K562 (cell line): ENCODE results near the gene IRF5. TPM values are rescaled to one million over a fixed set of nuclear protein-coding genes. Genes with fewer than 3 reads are reported as not detected.

ENCODE experiments used
- ATAC-seq: fragments of 200-7000 bp; cut with Tn5 transposase; 3 replicates; pipeline ENCODE4 v1.9.1; 2020; ENCODE audit warnings: moderate library complexity
- BruUV-seq: library from RNA; stranded (reverse); fragments of 400-500 nt; replicated peaks from 2 replicates; lab custom pipeline; 2021; lab: Mats Ljungman, UMichigan
- CTCF ChIA-PET: fragments of 300-600 bp; formaldehyde crosslinking; extraction: SDS; loops from one replicate; lab custom pipeline; 2021; ENCODE audit warnings: low intra/inter-chr PET ratio; lab: Yijun Ruan, JAX
- POLR2A ChIA-PET: fragments of 300-600, 350-650 bp; sonication (Branson Sonifier 250); formaldehyde crosslinking; extraction: SDS; loops from one replicate; lab custom pipeline; 2021; ENCODE audit warnings: antibody characterized with exemption, inconsistent platforms; lab: Yijun Ruan, JAX
- DNase-seq, 4 experiments: peaks; one replicate each; pipeline versions ENCODE4 v3.0.0 to v3.0.0-alpha.2; 2011 to 2018; ENCODE audit warnings: low spot score in 3 of 4, mixed read lengths in 3 of 4; ENCODE audit errors: extremely low read depth in 1 of 4
- FAIRE-seq: peaks from 2 replicates; lab custom pipeline; 2011; peaks lifted over from hg19 to GRCh38; lab: Jason Lieb, UNC
- H2AFZ ChIP-seq: 2 replicates; pipeline ENCODE4 v1.6.0; 2011; ENCODE audit warnings: low read depth, low read length, control low read depth, inconsistent platforms
- H3K27ac ChIP-seq: fragments of 200-600 bp; 3 replicates; pipeline ENCODE4 v1.8.0; 2011; ENCODE audit warnings: low read depth, mild to moderate bottlenecking, control low read depth, inconsistent platforms, low read length, moderate library complexity, mixed read lengths; ENCODE audit errors: extremely low read depth
- H3K27me3 ChIP-seq, 2 experiments: fragments of 300-600 bp in 1 of 2; 2 replicates in 1 of 2; 3 replicates in 1 of 2; pipeline versions ENCODE4 v1.6.0 to v1.8.0; 2011; ENCODE audit warnings: inconsistent platforms in 2 of 2, low read length in 2 of 2, mild to moderate bottlenecking in 1 of 2, mixed read lengths in 1 of 2, moderate library complexity in 1 of 2; ENCODE audit not compliant: control insufficient read depth in 2 of 2, insufficient read depth in 2 of 2
- H3K36me3 ChIP-seq: fragments of 300-600 bp; 3 replicates; pipeline ENCODE4 v1.8.0; 2011; ENCODE audit warnings: mild to moderate bottlenecking, low read length, inconsistent platforms; ENCODE audit not compliant: control insufficient read depth, insufficient read depth
- H3K4me1 ChIP-seq, 2 experiments: fragments of 200-600 bp in 1 of 2; replicated peaks in 1 of 2; 2 replicates in 1 of 2; 3 replicates in 1 of 2; pipeline versions ENCODE4 v1.5.1 to v1.8.0; 2011; ENCODE audit warnings: inconsistent platforms in 2 of 2, low read length in 2 of 2, mild to moderate bottlenecking in 1 of 2, mixed read lengths in 1 of 2, moderate library complexity in 1 of 2; ENCODE audit not compliant: control insufficient read depth in 2 of 2, insufficient read depth in 2 of 2
- H3K4me2 ChIP-seq: 2 replicates; pipeline ENCODE4 v1.6.1; 2011; ENCODE audit warnings: low read length, control low read depth, inconsistent platforms, mixed read lengths; ENCODE audit not compliant: insufficient read depth
- H3K4me3 ChIP-seq: fragments of 200-600 bp; sonication (generic), shearing (Covaris generic); 2 replicates; pipeline ENCODE4 v1.5.1; 2016; ENCODE audit warnings: control low read depth, inconsistent platforms
- H3K79me2 ChIP-seq: fragments of 200-600 bp; 3 replicates; pipeline ENCODE4 v1.8.0; 2011; ENCODE audit warnings: low read length, inconsistent platforms; ENCODE audit not compliant: control insufficient read depth, insufficient read depth
- H3K9ac ChIP-seq, 2 experiments: 2 replicates each; pipeline versions ENCODE4 v1.6.0 to v1.6.1; 2011; ENCODE audit warnings: low read depth in 2 of 2, low read length in 2 of 2, control low read depth in 1 of 2, inconsistent platforms in 1 of 2, mild to moderate bottlenecking in 1 of 2, mixed read lengths in 1 of 2; ENCODE audit not compliant: insufficient read depth in 1 of 2
- H3K9me1 ChIP-seq: one replicate; pipeline ENCODE4 v1.6.0; 2011; ENCODE audit warnings: inconsistent platforms, mild to moderate bottlenecking, low read length, moderate library complexity; ENCODE audit not compliant: control insufficient read depth, insufficient read depth
- H3K9me3 ChIP-seq: replicated peaks from 2 replicates; pipeline ENCODE4 v1.5.1; 2011; ENCODE audit warnings: low read depth, low read length, inconsistent platforms; ENCODE audit not compliant: control insufficient read depth, insufficient read depth
- H4K20me1 ChIP-seq: replicated peaks from 2 replicates; pipeline ENCODE4 v1.6.1; 2011; ENCODE audit warnings: low read length, inconsistent platforms, mixed read lengths; ENCODE audit not compliant: control insufficient read depth, insufficient read depth
- LARP7 ChIP-seq: fragments of 450-650 bp; IDR thresholded peaks from 2 replicates; pipeline ENCODE4 v1.6.1; 2016
- RBM14 ChIP-seq: fragments of 200-400 bp; formaldehyde crosslinking; IDR thresholded peaks from 2 replicates; pipeline ENCODE4 v1.6.1; 2018; ENCODE audit warnings: low read depth, mild to moderate bottlenecking, low read length, moderate library complexity, borderline replicate concordance; ENCODE audit not compliant: insufficient read depth
- ZBTB8A ChIP-seq: fragments of 450-650 bp; IDR thresholded peaks from 2 replicates; pipeline ENCODE4 v1.6.1; 2018; ENCODE audit warnings: mild to moderate bottlenecking, moderate library complexity; ENCODE audit not compliant: partially characterized antibody
- ZFP30 ChIP-seq: fragments of 250-450 bp; sonication (Bioruptor Pico); IDR thresholded peaks from 2 replicates; pipeline ENCODE4 v1.8.0; 2022; ENCODE audit warnings: moderate library complexity, mild to moderate bottlenecking, inconsistent platforms, borderline replicate concordance
- ZNF507 ChIP-seq: conservative IDR thresholded peaks from 2 replicates; pipeline ENCODE4 v1.6.1; 2017; ENCODE audit warnings: missing genetic modification characterization, missing compliant biosample characterization
- WGBS: fragments of 100-300 bp; shearing (Covaris generic); methylation state at CpG from one replicate; pipeline ENCODE4 v1.1.6; 2016; ENCODE audit warnings: low coverage, mixed read lengths; ENCODE audit not compliant: insufficient coverage; ENCODE audit errors: missing lambda C conversion rate; 5-methylcytosine and 5-hydroxymethylcytosine counted together
- in situ Hi-C: fragments of 300-500 bp; cut with MboI; formaldehyde crosslinking; loops from 4 replicates; pipeline ENCODE4 v1.15.0; 2018; ENCODE audit warnings: inconsistent platforms, mixed read lengths
- intact Hi-C: fragments of 100-400 bp; cut with micrococcal nuclease; formaldehyde crosslinking; loops from 2 replicates; pipeline ENCODE4 v1.14.2; 2022
- polyA plus RNA-seq, 8 experiments: library from polyadenylated mRNA; depleted of rRNA in 4 of 8; stranded (reverse) in 5 of 8; unstranded in 3 of 8; fragments of >200 nt; fragmentation: Nextera tagmentation in 2 of 8; fragmentation: Illumina TruSeq in 1 of 8; extraction: Ambion mirVana in 2 of 8; extraction: Trizol in 1 of 8; gene quantifications; 2 replicates each; pipeline versions ENCODE4 v1.2.1 to v1.2.3, GENCODE V29; 2011 to 2014; ENCODE audit warnings: inconsistent platforms in 1 of 8, missing spikeins in 1 of 8
- total RNA-seq, 7 experiments: library from RNA; depleted of rRNA in 6 of 7; stranded (reverse); fragments of >200 nt in 6 of 7; fragmentation: Illumina TruSeq in 2 of 7; extraction: Trizol in 2 of 7; gene quantifications; 2 replicates each; pipeline versions ENCODE4 v1.2.1 to v1.2.3, GENCODE V29; 2011 to 2021; ENCODE audit warnings: low replicate concordance in 1 of 7

Gene IRF5
- total and polyA plus RNA-seq, 9 of the 15 experiments (the other 6 are each of a cell fraction or from before 2014, with no cell fraction given): 0.04 TPM; not detected in 8

- peaks cover 14 to 47% of the 10 kb centered on the region in 2 experiments for H3K27me3 ChIP-seq
- CTCF ChIA-PET: no interaction called here
These were observed 45.0 kb upstream of the IRF5 start for GRCh38 chr7:128892521-128893250.

More at GRCh38 chr7:128892521-128893250, 45.0 kb upstream of the IRF5 start:
- WGBS: 13% methylated on average over 13 of the region's 13 CpGs
- POLR2A ChIA-PET: no interaction called here
- Histone ChIP-seq H3K9ac (0 out of 4 replicates have a peak overlapping the region, but pooled peaks of 1 of the 2 experiments have one; percentile 22), H3K4me1 (peaks cover 0 to 43% of the 10 kb centered on the region in 2 experiments; a peak in 2 of 5 replicates), H3K79me2 (no peaks in the 10 kb centered on the region), H3K9me1 (no peaks in the 10 kb centered on the region), H4K20me1 (no peaks in the 10 kb centered on the region; the same call in 1 of the 2 replicates), H3K4me2 (no peak overlapping the region), H2AFZ (no peak overlapping the region), H3K4me3 (no peak overlapping the region), H3K27ac (no peak overlapping the region), H3K36me3 (no peaks in the 10 kb centered on the region), H3K9me3 (peaks cover 4% of the 10 kb centered on the region)
- BruUV-seq: no TSS peak
- no peak for DNase-seq
- in situ Hi-C loops (no loop called here), intact Hi-C loops (no loop called here)
- ATAC-seq: no peak
- no peak for FAIRE-seq
- TF ChIP-seq ZFP30 (CRISPR knock-in tag) (no peak), ZBTB8A (no peak), RBM14 (no peak), ZNF507 (tag) (no peak), LARP7 (no peak)
